CD1c-positive myeloid dendritic cell (primary cell): Measurements from ENCODE around the gene PIGP.
"Not testable (repeated sequence)": the region's sequence is repeated elsewhere in the genome, so short reads cannot be mapped to it uniquely, and the experiment has no call there.

Experiments used
- DNase-seq: peaks from one replicate; pipeline ENCODE4 v3.0.0-alpha.2; 2016; ENCODE audit errors: extremely low spot score

Gene PIGP

DNA sequence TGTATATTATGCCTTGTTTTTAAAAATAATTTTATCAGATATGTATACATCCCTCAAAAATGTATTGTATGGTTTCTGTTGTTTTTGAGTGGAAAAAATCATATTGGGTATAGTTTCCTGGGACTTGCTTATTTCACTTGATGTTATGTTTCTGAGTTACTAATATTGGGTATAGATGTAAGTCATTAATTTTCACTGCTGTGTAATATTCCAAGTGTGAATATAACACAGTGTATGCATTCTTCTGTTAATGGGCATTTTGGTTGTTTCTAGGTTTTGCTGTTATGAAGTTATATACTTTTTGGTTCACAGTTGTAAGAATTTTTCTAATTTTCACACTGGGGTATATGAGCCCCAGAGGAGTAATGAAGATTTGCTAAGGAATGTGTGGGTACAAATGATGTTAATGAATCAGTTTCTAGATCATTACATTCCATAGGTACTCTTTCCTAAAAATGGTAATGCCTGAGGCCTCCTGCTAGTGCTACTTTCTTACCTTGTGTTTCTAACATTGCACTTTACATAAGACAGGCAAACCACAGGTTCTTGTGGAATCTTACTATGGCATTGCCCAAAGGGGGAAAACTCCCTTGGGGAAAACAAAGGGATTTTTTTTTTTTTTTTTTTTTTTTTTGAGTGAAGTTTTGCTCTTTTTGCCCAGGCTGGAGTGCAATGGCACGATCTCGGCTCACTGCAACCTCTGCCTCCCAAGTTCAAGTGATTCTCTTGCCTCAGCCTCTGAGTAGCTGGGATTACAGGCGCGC lies 3.4 kb upstream of the PIGP start:
- no peak for DNase-seq

DNA sequence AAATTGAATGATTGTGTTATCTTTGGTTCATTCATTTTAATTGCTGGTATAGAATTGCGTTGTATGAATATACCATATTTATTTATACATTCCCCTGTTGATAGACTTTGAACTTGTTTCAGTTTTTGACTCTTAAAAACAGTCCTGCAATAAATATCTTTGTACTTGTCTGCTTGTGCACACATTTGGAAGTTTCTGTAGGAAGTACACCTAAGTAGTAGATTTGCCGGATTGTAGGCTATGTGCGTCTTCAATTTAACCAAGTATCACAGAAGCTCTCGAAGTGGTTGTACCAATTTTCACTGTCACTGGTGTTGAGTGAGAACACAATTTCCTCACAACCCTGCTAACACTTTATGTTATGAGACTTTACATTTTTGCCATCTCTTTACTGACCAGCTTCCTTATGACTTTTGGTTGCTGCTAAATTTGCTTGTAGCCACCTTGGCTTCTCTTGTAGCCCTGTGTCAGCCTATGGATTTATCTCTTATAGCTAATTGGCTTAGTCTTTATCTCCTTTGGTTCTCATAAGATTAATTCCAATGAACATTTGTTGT lies 2.4 kb upstream of the PIGP start:
- no peak for DNase-seq

DNA sequence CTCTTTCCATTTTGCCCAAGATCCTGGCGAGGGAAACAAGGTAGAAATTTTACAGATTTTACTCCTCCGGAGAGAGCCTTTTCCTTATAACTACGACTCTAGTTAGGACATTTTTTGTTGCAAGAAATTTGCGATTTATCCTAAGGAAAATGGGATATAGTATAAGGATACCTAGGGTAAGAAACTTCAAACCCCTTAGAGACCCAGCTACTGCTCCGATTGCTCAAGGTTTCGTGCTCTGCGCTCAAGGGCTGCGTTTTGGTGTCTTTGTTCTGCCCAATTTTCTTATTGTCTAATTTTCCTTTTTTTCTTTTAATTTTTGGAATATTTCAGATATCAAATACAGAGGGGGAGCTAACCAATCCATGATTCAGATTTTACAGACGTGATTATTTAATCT lies 1.7 kb upstream of the PIGP start:
- DNase-seq: no peak

DNA sequence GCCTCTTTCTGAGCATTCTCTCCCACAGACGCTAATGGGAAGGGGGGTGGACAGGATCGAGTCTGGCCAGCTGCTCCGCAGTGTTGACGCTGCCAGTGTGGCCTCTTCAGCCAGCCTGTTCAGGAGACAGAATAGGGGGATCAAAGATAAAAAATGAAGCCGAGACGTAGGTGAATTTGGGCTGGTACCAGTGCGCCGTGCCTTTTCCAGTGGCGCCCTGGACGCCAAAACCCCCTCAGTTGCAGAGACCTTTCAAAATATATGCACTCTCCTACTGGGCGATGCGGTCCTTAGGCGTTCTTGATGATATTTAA lies 1.3 kb upstream of the PIGP start:
- DNase-seq: no peak

DNA sequence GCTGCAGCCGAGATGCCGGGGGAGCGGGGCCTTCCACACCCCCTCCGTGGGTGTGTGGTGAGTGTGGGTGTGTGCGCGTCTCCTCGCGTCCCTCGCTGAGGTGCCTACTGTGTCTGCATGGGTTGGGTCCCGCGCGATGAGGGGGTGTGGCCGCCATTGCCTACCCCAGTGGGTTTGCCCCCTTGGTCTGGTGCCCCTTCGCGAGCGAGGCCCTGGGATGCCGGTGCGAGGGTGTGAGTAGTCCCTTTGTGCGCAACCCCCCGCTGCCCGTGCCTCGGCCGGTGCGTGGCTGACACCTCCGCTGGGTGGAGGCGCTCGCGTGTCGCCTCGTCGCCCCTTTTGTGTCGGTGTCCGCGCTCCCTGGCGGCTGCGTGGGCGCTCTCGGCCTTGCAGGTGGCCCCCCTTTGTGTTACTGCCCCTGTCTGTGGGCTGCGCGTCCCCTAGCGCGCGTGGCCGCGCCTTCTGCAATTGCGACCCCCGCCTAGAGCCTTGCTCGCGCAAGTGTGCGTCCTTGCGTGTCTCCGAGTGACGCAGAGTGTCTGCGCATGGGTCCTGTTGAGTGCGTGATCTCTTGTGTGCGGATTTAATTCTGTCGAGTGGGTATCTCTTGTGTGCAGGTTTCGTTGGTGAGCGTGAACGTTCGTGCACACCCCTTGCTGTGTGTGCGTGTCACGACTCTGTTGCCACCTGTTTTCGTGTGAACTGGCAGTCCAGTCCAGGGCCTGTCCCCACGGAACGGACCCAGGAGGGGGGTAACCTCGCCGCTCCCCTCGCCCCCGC lies 736 bp upstream of the PIGP start:
- peak; percentile 73 for DNase-seq

DNA sequence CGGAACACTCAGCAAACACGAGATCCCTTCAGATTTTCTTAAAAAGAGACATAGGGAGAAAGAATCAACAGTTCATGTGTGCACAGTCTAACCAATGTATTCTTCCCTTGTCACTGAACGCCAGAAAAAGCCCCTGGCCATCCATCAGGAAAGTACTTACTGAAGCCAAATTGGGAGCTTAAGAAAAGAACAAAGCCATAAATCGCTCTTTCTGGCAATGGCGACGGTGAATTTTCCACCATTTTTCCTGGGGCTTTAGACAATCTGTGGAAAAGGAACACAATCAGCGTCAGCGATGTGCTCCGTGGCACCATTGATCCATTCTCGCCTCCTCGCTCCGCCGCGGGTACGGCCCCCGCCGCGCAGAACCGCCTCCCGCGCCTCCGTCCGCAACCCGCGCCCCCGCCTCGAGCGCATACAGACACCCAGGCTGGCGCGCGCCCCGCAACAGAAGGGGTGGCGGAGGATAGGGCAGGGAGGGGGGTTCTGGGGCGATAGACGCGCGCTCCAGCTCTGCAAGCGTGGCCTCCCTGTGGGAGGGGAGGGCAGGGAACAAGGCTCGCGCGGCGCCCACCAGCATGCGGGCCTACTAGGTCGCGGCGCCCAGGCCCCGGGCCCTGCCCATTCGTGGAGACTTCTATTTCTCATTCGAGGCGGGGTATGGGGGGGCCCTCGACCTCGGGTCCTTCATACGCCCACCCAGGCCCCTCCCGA lies 440 bp downstream of the PIGP start:
- DNase-seq: peak; percentile 79

DNA sequence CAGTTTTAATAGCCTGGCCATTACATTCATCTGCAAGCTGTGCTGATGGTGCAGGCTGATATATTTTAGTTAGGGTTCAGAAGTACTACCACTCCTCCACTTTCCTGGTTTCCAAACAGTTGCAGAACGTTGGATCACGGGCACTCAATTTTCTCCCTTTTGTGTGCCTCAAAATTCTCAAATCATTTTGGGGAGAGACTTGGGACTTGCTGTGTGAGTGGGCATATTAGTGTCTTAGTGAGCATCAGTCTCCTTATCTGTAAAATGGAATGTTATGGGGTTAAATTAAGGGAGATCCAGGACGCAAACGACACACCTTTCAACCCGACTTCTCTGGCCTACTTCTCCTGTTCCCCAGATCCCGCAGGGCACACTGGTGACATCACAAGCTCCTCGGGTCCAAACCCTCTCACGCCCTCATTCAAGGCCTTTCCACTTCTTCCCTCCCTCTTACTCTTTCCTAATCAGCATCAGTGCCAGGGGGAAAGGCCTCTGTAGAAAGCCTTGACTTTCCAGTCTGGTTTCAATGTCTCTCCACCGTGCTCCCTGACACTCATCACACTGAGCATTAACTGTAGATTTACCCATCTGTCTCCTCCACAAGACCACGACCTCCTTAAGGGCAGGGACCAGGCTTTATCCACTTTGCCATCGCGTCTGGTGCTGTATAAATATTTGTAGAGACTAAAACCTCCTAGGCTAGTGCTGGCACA lies 1.2 kb downstream of the PIGP start:
- DNase-seq: peak; percentile 9

DNA sequence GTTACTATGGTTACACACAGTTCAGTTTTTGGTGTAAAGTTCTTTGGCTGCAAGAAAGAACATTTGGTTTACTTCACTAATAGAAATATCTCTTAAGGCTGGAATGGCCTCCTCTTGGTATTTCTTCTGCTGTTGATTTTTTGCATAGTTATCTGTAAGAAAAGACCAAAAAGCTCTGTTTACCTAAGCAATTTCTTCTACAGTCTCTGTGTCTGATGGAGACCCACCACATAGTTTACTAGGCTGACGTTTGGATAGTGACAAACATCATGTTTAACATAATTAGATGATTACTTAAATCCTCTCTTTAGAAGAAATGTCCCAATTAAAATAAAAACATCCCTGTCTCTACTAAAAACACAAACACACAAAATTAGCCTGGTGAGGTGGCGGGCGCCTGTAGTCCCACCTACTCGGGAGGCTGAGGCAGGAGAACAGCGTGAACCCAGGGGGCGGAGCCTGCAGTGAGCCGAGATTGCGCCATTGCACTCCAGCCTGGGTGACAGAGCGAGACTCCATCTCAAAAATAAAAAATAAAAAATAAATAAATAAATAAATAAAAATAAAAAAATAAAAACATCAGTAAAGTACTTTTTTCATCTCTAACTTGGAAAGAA lies 7.2 kb downstream of the PIGP start:
- DNase-seq: no peak

DNA sequence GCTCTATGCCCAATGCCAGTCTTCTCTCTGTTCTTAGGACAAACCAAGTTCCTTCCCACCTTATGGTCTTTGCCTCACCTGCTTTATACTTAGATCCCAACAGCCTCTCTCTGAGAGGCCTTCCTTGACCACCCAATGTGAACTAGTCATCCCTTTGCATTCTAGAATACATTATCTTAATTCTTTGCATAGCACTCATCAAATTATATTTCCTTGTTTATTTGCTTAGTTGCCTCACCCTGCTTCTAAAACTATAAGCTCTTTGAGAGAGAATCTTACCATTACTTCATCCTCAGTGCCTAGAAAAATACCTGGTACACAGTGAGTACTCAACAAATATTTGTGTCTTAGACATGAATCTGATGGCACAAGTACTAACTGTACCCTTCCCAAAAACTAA lies 8.0 kb downstream of the PIGP start:
- no peak for DNase-seq

DNA sequence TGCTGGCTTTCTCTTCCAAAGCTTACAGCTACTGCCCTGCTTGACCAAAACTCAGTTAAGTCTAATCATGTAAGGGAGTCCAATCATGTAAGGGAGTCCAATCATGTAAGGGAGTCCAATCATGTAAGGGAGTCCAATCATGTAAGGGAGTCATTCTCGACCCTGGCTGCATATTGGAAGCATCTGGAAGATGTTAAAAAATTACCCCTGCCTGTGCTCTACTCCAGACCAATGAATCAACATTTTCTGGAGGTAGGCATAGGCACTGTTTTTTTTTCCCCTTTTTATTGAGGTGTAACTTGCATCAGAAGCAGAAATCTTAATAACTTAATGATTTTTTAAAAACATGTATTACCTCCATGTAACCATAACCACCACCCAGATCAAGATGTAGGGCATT lies 9.4 kb downstream of the PIGP start:
- DNase-seq: no peak

DNA sequence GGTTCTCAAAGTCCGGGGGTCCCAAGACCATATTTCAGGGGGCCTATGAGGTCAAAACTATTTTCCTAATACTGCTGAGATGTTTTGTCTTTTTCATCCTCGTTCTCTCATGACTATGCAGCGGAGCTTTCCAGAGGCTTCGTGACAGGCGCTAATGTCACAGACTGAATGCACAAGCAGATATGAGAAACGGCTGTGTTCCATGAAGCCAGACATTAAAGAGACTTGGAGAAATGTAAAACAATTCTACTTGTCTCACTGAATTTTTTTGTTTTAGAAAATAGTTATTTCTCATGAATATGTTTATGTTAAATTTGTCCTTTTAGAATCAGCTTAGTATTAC lies 10.3 kb downstream of the PIGP start:
- DNase-seq: no peak

DNA sequence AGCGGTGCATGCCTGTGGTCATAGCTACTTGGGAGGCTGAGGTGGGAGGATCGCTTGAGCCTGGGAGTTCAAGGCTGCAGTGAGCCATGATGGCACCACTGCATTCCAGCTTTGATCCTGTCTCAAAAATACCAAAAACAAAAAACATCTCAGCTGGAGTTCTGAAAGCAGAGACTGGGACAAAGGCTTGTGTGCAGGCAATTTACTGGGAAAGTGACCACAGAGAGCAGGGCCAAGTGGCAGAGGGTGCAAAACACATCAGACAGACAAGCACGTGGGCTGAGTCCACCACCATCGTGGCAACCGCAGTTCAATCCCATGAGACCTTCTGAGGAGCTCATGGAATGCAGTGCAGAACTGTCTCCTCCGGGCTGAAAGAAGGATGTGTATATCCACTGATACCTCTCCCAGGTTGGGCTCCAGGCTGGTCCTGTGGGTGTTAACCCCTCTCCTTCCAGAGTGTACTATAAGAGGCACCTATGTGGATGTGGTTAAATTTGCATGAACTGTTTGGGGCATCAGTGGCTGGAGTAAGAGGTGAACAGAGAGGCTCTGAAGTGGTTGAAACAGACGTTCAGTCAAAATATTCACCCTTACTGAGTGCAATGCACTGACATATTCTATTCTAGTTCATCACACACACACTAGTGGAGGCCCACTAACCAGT lies 10.8 kb downstream of the PIGP start:
- DNase-seq: no peak

DNA sequence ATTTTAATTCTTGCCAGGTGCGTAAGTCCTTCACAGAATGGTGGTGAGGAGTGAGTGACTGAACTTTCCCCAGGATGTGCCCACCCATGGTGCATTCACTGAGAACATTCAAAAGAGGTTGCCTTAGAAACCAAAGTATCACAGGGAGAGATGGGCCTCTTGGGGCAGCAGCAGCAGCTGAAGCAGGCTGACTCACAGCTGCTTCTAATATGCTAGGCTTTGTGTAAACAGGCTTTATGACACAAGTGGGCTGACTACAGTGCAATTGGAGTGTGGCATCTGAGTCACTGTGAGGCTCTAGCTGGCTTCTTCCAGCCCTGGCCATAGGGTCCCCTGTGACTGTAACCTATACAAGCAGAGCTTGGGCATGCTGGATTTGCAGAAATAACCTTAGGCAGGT lies 12.6 kb downstream of the PIGP start:
- no peak for DNase-seq

DNA sequence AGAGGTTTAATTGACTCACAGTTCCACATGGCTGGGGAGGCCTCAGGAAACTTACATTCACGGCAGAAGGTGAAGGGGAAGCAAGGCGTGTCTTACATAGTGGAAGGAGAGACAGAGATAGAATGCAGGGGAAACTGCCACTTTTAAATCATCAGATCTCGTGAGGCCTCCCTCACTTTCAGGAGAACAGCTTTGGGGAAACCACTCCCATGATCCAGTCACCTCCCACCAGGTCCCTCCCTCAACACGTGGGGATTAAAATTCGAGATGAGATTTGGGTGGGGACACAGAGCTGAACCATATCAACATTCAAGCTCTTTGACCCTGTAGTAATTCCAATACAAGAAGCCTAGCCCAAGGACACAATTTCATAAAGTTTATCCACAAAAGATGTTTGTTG lies 13.7 kb downstream of the PIGP start:
- DNase-seq: no peak

DNA sequence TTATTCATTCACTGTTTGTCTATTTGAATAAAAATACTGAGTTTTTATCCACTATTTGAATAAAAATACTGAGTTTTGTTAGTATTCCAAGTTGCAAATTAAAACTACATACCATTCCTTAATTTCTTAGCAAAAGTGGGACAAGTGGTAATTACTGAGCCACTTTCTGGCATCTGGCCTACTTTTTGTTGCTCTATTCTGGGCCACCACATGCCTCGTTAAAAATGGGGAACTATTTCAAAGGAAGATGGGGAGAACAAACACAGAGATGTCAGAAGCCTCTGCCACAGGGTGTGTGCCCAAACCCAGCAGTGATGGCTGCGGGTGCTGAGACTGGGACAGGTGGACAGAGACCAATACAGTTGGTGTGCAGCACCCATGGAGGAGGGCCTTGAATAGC lies 14.6 kb downstream of the PIGP start:
- no peak for DNase-seq

DNA sequence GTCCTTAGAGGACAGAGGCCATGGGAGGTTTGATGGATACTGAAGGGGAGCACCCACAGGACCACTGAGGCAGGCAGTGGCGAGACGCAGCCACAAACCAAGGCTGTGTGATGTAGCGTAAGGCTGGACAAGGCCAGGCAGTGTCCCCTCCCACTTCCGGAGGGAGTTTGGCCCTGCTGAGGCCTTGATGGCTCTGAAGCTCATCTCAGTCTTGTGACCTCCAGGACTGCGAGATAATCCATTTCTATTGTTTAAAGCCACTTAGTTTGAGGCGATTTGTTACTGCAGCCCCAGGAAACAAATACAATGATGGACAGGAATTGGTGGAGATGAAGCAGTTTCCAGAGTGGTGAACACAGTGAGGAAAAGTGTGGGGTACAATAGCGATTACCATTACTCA lies 15.3 kb downstream of the PIGP start:
- DNase-seq: no peak

DNA sequence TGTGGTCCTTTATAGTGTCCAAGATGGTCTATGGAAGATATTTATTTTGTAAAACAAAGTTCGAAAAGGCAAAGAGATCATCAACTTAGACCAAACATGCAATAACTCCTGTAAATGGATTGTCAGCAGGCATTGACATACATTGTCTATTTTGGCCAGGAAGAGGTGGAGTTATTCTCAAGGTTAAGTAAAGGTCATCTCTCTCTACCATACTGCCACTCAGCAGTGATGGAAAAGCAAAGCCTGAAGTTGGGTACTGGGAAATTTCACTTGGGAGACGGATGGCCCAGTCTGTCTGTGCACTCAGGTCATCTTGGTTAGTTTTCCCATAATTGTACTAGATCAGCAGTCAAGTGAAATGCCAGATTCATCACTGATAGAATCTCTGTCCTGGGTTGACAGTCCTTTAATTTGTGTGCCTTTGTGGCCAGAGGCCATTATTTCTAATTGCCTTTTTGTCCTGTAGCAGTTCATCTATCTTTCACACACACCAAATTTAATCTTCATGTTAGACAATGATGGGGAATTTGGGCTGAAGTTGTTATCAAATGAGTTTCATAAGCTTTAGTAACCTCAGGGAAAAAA lies 17.5 kb downstream of the PIGP start:
- DNase-seq: no peak

DNA sequence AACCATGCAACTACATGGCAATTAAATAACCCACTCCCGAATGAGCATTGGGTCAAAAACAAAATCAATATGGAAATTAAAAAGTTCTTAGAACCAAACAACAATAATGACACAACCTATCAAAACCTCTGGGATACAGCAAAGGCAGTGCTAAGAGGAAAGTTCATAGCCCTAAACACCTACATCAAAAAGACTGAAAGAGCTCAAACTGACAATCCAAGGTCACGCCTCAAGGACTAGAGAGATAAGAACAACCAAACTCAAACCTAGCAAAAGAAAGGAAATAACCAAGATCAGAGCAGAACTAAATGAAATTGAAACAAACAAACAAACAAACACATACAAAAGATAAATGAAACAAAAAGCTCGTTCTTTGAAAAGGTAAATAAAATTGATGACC lies 23.1 kb downstream of the PIGP start:
- DNase-seq: not testable (repeated sequence)

DNA sequence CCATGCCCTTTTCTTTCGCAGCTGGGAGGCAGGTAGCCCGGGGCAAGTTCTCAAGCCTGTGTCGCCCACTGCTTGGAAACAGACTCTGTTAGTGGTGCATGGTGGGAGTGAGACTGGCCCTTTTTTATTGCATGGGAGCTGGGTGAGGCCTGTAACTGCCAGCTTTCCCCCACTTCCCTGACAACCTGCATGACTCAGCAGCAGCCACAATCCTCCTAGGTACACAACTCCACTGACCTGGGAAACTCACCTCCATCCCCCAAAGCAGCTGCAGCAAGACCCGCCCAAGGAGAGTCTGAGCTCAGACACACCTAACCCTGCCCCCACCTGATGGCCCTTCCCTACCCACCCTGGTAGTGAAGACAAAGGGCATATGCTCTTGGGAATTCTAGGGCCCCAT lies 25.8 kb downstream of the PIGP start:
- no peak for DNase-seq

DNA sequence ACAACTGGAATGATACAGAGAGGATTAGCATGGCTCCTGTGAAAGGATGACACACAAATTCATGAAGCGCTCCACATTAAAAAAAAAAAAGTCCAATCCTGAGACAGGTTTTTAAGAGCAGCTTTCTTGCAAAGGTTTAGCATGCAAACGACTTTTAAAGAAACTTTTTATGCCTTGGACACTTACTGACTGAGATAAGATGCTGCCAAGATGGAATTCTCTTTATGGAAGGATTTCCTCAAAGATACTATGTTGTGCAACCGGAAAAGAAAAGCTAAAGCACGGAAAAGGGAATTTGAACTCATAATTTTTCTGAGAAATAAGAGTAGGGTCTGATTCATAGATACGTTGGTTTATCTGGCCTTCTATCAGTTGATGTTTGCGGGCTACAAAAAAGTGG lies 27.3 kb downstream of the PIGP start:
- DNase-seq: no peak

DNA sequence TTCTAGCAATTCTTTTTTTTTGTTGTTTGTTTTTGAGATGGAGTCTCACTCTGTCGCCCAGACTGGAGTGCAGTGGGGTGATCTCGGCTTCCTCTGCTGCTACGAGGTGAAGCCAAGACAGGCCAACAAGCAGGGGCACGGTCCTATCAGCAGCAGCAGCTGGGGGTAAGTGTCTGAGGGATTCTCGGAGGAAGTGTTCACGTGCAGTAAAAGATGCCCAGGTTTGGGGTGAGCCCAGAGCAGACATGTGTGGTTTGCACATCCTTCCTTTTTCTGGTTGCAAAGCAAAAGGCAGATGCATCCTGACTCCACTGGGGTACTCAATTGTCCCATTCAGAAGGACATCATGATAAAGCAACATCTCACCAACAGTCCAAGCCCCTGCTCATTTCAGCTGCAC lies 27.7 kb downstream of the PIGP start:
- DNase-seq: no peak
